Measurements from ENCODE around the gene PLEKHG3.

DNA sequence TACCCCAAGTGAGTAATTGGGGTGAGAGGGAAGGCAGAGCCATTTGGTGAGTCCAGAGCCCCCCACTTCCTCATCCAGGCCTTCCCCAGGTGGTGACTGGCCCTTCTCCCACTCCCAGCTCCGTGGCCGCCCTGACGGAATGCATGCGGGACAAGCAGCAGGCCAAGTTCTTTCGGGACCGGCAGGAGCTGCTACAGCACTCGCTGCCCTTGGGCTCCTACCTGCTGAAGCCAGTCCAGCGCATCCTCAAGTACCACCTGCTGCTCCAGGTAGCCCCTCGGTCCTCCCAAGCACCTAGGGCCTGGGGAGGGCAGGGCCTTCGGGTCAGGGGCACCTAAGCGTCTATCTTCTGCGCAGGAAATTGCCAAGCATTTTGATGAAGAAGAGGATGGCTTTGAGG, 26.5 kb downstream of the PLEKHG3 start:
- TF ChIP-seq SUZ12 (IDR thresholded peaks at IDR 0.05; ENCODE audit: extremely low read depth, insufficient read depth, insufficient read length) = no peak
- TF ChIP-seq YY1 (IDR thresholded peaks at IDR 0.05; ENCODE audit: insufficient read depth, insufficient read length) = no peak
